ENCODE measurements around the gene HSF5.

Gene HSF5

GRCh38 chr17:58383892-58384462 lies 104.2 kb downstream of the HSF5 start:
- no peak for DNase-seq

DNA sequence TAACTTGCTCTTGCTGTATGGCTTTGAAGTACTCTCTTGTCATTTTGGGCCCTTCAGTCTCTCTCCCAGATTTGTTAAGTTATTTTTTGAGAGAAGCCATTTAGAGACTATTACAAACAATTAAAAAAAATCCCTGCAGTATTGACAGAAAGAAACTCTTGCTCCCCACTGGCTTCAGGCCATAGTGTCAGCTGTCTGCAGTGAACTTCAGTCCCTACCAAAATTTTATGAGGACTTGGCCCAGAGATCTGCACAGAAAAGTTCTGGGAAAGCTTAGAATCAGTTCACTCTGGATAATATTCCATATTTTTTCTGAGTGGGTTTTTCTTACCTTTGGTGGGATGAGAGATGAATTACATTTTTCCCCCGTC lies 105.4 kb downstream of the HSF5 start:
- DNase-seq = no peak

- DNase-seq = no peak
Measured at GRCh38 chr17:58382108-58382871, 105.9 kb downstream of the HSF5 start.

GRCh38 chr17:58381124-58382035 lies 106.8 kb downstream of the HSF5 start:
- no peak for DNase-seq

- no peak for DNase-seq
Measured at GRCh38 chr17:58380207-58381123, 107.7 kb downstream of the HSF5 start.

DNA sequence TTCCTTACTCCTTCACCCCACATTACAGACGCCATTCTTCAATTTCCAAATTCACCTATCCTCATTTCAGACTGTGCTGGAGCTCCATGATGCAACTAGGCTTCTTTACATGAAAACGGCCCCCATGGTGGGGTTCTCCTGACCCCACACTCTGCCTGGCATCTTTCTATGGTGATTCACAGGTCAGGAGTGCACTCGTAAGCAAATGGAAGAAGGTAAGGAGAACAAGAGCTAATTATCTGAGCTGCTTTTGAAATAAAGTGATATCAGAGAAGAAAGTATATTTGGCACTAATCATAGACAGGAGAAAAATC lies 108.7 kb downstream of the HSF5 start:
- DNase-seq = no peak

GRCh38 chr17:58378733-58379510 lies 109.3 kb downstream of the HSF5 start:
- DNase-seq = no peak

- no peak for DNase-seq
Measured at GRCh38 chr17:58377661-58378060, 110.5 kb downstream of the HSF5 start.

GRCh38 chr17:58377093-58377601 lies 111.1 kb downstream of the HSF5 start:
- no peak for DNase-seq

GRCh38 chr17:58376472-58377000 lies 111.7 kb downstream of the HSF5 start:
- no peak for DNase-seq

GRCh38 chr17:58375811-58376210 lies 112.4 kb downstream of the HSF5 start:
- no peak for DNase-seq

GRCh38 chr17:58375256-58375655 lies 113.0 kb downstream of the HSF5 start:
- no peak for DNase-seq

DNA sequence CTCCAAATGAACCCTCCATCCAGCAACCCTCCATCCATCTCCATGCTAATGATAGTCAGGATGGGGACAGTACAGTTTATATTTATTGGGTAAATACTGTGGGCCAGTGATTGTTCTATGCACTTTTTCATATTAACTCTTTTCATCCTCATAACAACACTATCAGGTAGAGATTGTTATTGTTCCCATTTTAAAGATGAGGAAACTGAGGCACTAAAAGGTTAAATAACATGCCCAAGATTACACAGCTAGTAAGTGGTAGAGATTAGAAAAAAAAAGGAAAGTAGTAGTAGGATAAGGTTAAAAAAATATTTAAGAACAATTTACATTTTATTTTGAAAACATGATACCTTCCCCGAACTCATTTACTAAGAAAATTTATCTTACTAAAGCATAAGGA lies 114.3 kb downstream of the HSF5 start:
- DNase-seq = no peak

- no peak for DNase-seq
Measured at GRCh38 chr17:58373003-58373402, 115.2 kb downstream of the HSF5 start.

DNA sequence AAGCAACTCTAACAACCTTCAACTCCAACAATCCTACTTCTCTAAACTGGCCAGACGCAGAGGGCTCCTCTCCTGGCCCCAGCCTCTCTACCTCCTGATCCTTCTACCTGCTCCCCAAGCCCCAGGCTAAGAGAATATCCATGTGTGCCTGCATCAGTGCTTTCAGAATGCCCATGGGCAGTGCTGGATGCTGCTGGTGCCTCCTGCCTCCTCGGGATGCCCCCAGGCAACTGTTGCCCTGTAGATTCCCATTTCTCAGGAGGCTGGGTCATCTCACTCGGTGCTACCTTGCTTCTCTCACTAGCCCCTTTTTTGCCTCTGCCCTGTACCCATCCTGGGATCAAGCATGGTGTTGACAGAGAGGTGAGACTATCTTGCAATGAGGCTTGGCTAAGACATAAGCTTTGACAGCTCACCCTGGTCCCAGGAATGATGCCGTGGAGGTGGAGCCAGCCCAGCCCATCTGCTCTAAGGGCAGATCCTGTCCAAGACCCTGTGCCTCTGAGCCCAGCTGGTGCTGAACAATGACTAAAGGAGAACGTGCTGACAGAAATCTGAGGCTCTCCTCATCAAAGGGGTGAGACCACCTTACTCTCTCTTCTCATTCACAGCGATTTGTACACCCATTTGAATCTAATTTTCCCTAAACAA lies 116.8 kb downstream of the HSF5 start:
- DNase-seq = no peak

DNA sequence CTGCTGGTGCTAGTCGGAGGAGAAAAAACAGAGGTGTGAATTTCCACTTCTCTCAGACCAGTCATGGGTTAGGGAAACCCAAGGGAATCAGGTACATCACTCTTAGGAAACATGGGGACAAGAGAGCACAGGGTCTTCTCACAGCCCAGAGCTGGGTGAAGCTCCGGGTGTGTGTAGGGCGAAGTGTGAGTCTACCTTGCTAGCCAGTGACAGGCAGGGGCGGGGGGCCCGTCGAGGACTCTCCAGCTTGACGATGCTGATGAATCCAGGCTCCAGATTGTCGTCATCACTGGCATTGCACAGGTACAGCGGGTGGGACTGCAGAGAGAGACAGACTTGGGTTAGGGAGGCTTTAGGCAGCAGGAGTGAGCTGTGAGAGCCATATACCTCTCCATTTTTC lies 117.5 kb downstream of the HSF5 start:
- DNase-seq = no peak

DNA sequence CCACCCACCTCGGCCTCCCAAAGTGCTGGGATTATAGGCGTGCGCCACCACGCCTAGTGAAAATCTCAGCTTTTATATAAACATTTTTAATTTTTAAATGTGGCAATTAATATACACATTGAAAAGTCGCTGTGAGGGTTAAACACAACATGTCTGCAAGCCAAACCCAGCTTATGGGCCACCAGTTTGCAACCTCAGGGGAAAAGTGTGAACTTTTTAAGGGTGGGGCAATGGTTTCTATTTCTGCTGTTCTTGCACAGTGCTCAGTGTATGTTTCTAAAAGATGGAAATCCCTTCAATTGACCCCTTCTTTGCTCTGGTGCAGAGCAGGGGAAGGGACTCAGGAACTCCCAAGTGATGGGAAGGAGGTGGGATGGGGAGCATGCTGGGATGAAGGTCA lies 117.9 kb downstream of the HSF5 start:
- no peak for DNase-seq
